ENCODE measurements around the gene GRM5.

The GRM5 gene

GRCh38 chr11:88704485-88704884 lies 361.3 kb downstream of the GRM5 start:
- DNase-seq (ENCODE audit: low read depth): no peak
- TF ChIP-seq CTCF (IDR thresholded peaks at IDR 0.05; ENCODE audit: insufficient read depth, low read depth, low read length, missing control alignments): no peak
- no peak overlapping the region for H3K4me3 ChIP-seq (ENCODE audit: low read depth, low read length)

DNA sequence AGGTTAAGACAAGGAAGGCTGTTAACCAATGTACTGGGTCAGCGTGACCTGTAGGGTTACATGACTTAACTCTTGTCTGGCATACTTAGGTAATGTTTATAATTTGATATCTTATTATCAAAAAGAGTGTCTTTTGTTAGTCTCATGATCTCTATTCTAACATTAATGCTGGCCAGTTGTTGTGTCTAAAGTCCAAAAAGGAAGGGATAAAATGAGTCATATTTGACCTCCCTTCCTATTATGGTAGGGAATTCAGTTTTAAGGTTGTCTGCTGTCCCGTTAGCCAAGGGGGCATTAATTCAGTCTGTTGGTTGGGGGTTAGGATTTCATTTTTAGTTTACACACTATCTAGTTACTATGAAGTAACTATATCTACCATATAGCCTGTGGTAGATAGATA lies 364.0 kb downstream of the GRM5 start:
- no peak for TF ChIP-seq CTCF (IDR thresholded peaks at IDR 0.05; ENCODE audit: insufficient read depth, low read depth, low read length, missing control alignments)
- no peak overlapping the region for H3K4me3 ChIP-seq (ENCODE audit: low read depth, low read length)
- no peak for DNase-seq (ENCODE audit: low read depth)

DNA sequence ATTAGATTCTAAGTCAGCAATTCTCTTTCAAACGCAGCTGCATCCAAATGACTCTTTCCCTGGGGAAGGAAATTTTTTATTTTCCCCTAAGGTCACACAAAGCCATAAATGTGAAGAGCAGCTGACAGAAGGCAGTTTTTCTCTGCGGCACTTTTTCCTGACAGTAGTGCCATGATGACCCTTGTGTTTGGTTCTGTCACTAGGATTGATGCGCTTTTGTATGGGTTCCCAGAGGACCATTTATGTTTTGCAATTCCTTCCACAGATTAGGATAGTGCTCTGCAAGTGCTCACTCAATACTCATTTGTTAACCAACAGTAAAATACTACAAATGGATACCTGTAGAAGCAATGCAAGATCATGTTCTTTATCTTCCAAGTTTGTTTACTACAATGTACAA lies 368.6 kb downstream of the GRM5 start:
- no peak for DNase-seq (ENCODE audit: low read depth)
- TF ChIP-seq CTCF (IDR thresholded peaks at IDR 0.05; ENCODE audit: insufficient read depth, low read depth, low read length, missing control alignments): no peak
- H3K4me3 ChIP-seq (ENCODE audit: low read depth, low read length): no peak overlapping the region

GRCh38 chr11:88695689-88696414 lies 369.9 kb downstream of the GRM5 start:
- no peak for TF ChIP-seq CTCF (IDR thresholded peaks at IDR 0.05; ENCODE audit: insufficient read depth, low read depth, low read length, missing control alignments)
- no peak overlapping the region for H3K4me3 ChIP-seq (ENCODE audit: low read depth, low read length)
- DNase-seq (ENCODE audit: low read depth): no peak

DNA sequence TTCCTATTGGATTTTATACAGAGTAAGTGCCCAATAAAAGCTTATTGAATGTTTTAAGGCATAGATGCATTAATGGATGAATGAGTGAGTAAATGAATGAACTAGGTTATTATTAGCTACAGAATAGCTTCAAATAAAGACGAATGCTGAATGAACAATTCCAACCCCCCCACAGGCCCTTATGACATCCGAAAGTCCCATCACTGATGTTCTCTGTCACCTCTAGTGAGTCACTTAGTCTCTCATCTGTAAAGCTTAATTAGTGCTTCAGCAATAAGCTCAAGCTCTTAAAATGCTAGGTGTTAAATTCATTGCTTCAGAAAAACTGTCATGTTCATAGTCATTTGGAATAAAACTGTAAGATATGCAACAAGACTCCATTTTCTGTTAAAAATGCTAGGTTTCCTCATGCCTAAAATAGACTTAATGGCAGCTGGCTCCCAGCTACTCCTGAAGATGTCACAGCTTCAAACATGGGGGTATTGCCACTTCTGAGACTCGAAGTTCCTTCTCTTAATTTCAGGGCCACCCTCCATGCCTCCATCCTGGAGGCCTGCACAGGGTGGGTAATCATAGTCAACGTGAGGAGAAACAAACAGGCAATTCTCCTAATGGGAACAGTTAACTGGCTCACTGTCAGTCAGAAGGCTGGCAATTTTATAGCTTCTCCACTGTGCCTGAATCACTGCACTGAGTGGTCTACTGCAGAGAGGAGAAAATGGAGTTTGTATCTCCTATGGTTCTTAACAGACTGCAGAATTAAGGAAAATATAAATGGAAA lies 373.3 kb downstream of the GRM5 start:
- DNase-seq (ENCODE audit: low read depth): no peak
- no peak for TF ChIP-seq CTCF (IDR thresholded peaks at IDR 0.05; ENCODE audit: insufficient read depth, low read depth, low read length, missing control alignments)
- no peak overlapping the region for H3K4me3 ChIP-seq (ENCODE audit: low read depth, low read length)

DNA sequence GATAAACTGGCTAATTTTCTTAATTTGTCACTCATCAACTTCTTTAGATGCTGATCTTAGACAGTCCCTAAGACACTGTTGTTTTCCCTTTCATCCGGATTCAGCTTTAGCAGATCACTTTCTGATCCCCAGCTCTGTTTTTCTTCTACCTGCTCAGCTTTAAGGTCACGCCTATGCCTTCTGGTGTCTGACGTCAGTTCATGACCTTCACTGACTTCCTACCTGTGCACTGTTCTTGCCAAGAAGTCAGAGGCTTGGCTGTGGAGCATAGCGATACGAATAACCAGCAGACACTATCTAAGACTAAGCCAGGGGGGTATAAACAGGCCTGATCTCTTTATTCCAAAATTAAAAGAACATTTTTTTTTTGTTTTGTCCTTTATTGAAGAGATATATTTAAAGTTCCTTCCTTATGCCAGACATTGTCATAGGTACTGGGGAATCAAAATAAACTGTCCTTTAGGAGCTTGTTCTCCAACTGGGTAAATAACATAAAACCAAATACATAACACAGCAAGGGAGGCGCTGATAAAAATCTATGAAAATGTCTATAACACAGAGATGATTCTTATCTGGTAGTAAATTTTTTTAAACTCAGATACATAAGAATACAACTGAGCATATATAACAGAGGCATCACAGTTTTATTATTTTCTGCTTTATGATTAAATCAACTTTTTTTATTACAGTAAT lies 376.1 kb downstream of the GRM5 start:
- no peak overlapping the region for H3K4me3 ChIP-seq (ENCODE audit: low read depth, low read length)
- no peak for DNase-seq (ENCODE audit: low read depth)
- TF ChIP-seq CTCF (IDR thresholded peaks at IDR 0.05; ENCODE audit: insufficient read depth, low read depth, low read length, missing control alignments): no peak
